GM10248 (cell line): Measurements from ENCODE around the gene ICA1.

Experiments
- CTCF ChIA-PET: fragments of 300-600 bp; sonication (Branson Sonifier 250); formaldehyde crosslinking; extraction: SDS; loops from one replicate; lab custom pipeline; 2021; ENCODE audit warnings: antibody characterized with exemption; lab: Yijun Ruan, JAX
- POLR2A ChIA-PET: fragments of 350-650 bp; sonication (Branson Sonifier 250); formaldehyde crosslinking; extraction: SDS; loops from one replicate; lab custom pipeline; 2020; ENCODE audit warnings: antibody characterized with exemption; lab: Yijun Ruan, JAX
- DNase-seq: peaks from one replicate; pipeline ENCODE4 v3.0.0; 2012; ENCODE audit errors: extremely low spot score
- CTCF ChIP-seq: IDR thresholded peaks from 2 replicates; pipeline ENCODE4 v1.5.1; 2012; ENCODE audit warnings: mild to moderate bottlenecking, low read depth; ENCODE audit errors: extremely low read depth, missing control alignments, control extremely low read depth

ICA1 gene

DNA sequence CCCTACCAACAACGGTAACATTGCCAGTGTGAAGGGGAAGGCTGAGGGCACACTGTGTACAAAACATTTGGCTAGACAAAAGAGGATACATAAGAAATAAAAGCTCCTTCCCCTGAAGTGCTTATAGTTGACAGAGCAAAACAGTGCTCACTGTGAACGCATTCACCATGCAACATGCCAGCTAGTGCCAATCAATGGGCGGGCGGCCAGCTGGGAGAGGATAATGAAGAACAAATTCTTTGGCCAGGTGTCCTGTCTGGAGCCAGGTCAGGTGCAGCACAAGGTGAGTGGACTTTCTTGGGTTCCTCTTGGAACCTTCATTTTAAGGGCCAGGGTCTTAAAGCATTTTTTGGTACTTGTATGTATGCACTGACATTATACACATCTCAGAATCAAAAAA lies 106.1 kb downstream of the ICA1 start:
- CTCF ChIA-PET = interaction anchor here (0.8 to 1.4 kb wide), 5 partner anchors 11 to 475 kb away, joined by 3 to 4 read pairs (median 3); no protein-coding TSS in a partner anchor
- DNase-seq = no peak
- POLR2A ChIA-PET = no interaction called here
- no peak for TF ChIP-seq CTCF

GRCh38 chr7:8154272-8154671 lies 107.7 kb downstream of the ICA1 start:
- POLR2A ChIA-PET = no interaction called here
- CTCF ChIA-PET = interaction anchor here (1.5 to 2.0 kb wide), 2 partner anchors 20 to 63 kb away, joined by 3 to 4 read pairs; no protein-coding TSS in a partner anchor
- DNase-seq = no peak
- TF ChIP-seq CTCF = no peak

DNA sequence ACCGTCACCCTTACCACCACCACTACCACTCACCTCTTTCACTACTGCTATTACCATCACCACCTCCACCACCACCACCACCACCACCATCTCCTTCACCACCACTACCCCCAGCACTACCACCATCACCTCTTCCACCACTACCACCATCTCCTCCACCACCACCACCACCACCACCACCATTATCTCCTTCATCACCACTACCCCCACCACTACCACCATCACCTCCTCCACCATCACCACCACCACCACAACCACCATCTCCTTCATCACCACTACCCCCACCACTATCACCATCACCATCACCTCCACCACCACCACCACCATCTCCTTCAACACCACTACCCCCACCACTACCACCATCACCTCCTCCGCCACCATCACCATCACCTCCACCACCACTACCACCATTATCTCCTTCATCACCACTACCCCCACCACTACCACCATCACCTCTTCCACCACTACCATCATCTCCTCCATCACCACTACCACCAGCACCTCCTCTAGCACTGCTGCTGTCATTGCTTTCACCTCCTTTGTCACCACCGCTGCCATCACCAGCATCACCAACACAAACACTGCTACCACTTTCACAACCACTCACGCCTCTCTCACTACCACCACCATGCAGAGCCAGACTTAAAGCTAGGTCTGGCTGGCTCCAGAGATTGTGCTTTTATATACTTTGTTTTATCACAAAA lies 109.3 kb downstream of the ICA1 start:
- CTCF ChIA-PET = interaction anchor here (1.3 kb wide), 1 partner anchor 37 kb away, joined by 4 read pairs; no protein-coding TSS in a partner anchor
- POLR2A ChIA-PET = no interaction called here
- no peak for DNase-seq
- TF ChIP-seq CTCF = no peak

- POLR2A ChIA-PET = no interaction called here
- DNase-seq = no peak
- CTCF ChIA-PET = interaction anchor here (1.2 to 1.3 kb wide), 2 partner anchors 11 to 39 kb away, joined by 4 read pairs; no protein-coding TSS in a partner anchor
- TF ChIP-seq CTCF = no peak
Observed at GRCh38 chr7:8151161-8151725, 110.7 kb downstream of the ICA1 start.

DNA sequence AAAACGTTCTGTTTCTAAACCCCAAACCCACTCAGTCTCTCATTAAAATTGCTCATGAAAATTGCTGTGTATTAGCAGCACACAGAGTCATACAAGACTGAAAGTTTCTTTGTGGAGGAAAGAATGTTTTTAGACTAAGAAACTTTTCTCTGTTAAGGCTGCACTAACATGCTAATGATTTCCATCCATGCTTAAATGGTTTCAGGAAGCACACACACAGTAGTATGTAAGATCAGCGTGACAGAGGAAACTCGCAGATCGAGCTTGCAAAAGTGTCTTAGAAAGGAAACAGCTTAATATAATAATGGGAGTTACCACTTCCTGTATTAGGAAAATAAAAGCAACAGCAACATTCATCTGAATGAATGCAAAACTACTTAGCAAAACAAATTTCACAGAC lies 112.7 kb downstream of the ICA1 start:
- ChIA-PET POLR2A (no interaction called here), CTCF (interaction anchor here (3.7 kb wide), 1 partner anchor 15 kb away, joined by 16 read pairs; no protein-coding TSS in a partner anchor)
- no peak for TF ChIP-seq CTCF
- DNase-seq = no peak

- TF ChIP-seq CTCF = no peak
- CTCF ChIA-PET = interaction anchor here (1.5 to 3.7 kb wide), 3 partner anchors 13 to 375 kb away, joined by 3 to 16 read pairs (median 4); no protein-coding TSS in a partner anchor
- DNase-seq = no peak
- POLR2A ChIA-PET = no interaction called here
Observed at GRCh38 chr7:8147760-8148463, 114.1 kb downstream of the ICA1 start.
